ENCODE results near the gene TCTA. TPM values are rescaled to one million over a fixed set of nuclear protein-coding genes. Genes with fewer than 3 reads are reported as not detected.

The TCTA gene, protein sequence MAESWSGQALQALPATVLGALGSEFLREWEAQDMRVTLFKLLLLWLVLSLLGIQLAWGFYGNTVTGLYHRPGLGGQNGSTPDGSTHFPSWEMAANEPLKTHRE
- total RNA-seq, result 18.0 TPM

DNA sequence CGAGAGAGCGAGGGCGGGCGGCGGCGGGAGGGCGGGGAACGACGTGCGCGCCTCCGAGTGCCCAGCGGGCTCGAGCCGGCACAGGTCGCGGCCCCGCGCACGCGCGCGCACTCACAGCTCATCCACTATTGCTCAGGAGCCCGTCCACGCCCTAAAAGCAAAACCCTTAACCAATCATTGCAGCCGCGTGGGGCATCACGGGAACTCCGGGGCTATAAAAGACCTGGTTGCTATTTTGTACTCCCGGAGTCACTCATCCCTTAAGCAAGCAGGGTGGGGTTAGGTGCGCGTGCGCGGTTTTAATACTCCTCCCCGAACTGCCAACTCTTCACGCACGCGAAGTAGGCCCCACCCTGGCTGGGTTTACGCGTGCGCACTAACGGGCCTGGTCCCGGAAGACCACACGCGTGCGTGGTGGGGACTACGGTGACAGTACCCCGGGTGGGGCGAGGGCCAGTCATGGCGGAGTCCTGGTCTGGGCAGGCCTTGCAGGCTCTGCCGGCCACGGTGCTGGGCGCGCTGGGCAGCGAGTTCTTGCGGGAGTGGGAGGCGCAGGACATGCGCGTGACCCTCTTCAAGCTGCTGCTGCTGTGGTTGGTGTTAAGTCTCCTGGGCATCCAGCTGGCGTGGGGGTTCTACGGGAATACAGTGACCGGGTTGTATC, at the start of gene TCTA, which contains the start of gene RHOA:
Gene TCTA, plus strand, starts transcription at position 456 of the 664 bp plus-strand sequence. Its CDS starts 4 bp downstream, at position 460.
Gene RHOA, minus strand, starts transcription at position 9 of the 664 bp plus-strand sequence. CDS start 36,387 bp downstream, outside the sequence.

DNA sequence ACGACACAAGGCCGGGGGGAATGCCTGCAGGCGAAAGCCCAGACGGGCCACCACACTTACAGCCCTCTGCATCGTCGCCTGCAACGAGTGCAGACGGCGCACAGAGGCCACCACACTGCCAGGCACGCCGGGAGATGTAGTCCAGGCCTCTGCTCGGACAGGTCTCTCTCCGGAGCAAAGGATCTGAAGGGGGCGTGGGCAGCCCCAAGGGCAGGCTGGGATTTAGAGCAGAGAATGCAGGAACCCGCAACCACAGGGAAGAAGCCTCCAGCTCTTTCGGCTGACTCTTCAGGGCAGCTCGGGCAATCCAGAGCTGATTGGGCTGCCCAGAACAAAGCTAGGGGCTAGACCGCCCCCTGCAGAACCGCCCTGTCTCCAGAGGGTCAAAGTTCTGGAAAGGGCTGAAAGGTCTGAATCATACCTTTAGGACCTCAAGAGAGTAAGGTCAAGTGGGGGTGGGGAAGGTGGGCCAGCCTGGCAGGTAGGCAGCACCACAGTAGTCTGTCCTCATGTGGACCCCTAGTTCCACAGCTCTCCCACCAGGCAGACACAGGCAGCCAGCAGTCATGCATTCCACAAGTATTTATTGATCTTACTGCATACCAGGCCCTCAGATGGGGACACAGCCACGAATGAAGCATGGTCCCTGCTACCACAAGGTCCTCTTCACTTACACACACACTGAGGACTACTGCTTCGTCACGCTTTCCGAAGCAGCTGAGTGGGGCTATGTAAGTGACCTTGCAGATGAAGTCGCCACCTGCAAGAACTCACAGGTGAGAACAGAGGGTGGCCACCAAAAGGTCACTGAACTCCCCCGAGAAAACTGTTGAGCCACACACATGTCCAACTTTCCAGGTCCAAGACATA, 10.4 kb downstream of the TCTA start, which contains the start of gene AMT:
Gene AMT, minus strand, starts transcription at position 95 of the 870 bp plus-strand sequence. Its CDS starts 23 bp downstream, at position 72.

Other genes starting within 250 kb of the TCTA start
- 13.8 TPM for gene CCDC71, start 246.1 kb upstream of the TCTA start, total RNA-seq
- 22.1 TPM for gene KLHDC8B, start 240.8 kb upstream of the TCTA start, total RNA-seq
- 6.7 TPM for gene C3orf62, start 135.2 kb upstream of the TCTA start, total RNA-seq
- 29.5 TPM for gene USP4, start 72.4 kb upstream of the TCTA start, total RNA-seq
- gene GPX1, start 54.1 kb upstream of the TCTA start, total RNA-seq, result 79.1 TPM
- 200 TPM for gene RHOA, start 447 bp upstream of the TCTA start, total RNA-seq
- 3.9 TPM for gene AMT, start 10.1 kb downstream of the TCTA start, total RNA-seq
- 18.5 TPM for gene NICN1, start 16.9 kb downstream of the TCTA start, total RNA-seq
- 33.4 TPM for gene DAG1, start 57.8 kb downstream of the TCTA start, total RNA-seq
- gene BSN, start 142.1 kb downstream of the TCTA start, total RNA-seq, result 11.5 TPM